Ovary (tissue), 9 donors: ENCODE results near the gene RBM33. TPM values are rescaled to one million over a fixed set of nuclear protein-coding genes. Genes with fewer than 3 reads are reported as not detected.

Experiments used
- DNase-seq, 5 donors: peaks; one replicate each; pipeline ENCODE4 v3.0.0-alpha.2; 2019 to 2020
- H3K27ac ChIP-seq, 2 donors: fragments of 200-600 bp; one replicate each; pipeline versions ENCODE4 v1.5.1 to v1.8.0; 2019 to 2022
- H3K27me3 ChIP-seq: fragments of 200-600 bp; one replicate; pipeline ENCODE4 v1.8.0; 2022
- H3K36me3 ChIP-seq: fragments of 200-600 bp; sonication (generic); one replicate; pipeline ENCODE4 v1.5.1; 2019
- H3K4me1 ChIP-seq: one replicate; pipeline ENCODE4 v1.8.1; 2013; ENCODE audit warnings: mild to moderate bottlenecking, moderate library complexity; ENCODE audit not compliant: insufficient read depth
- H3K4me3 ChIP-seq: fragments of 200-600 bp; sonication (generic); one replicate; pipeline ENCODE4 v1.5.1; 2017
- H3K9me3 ChIP-seq, 2 donors: fragments of 200-600 bp in 1 of 2; sonication (generic) in 1 of 2; one replicate each; pipeline versions ENCODE4 v1.5.1 to v1.8.1; 2013 to 2019; ENCODE audit warnings: mild to moderate bottlenecking in 1 of 2, moderate library complexity in 1 of 2
- EP300 ChIP-seq: sonication (generic); formaldehyde crosslinking; IDR thresholded peaks from one replicate; pipeline ENCODE4 v1.6.1; 2017; ENCODE audit warnings: antibody characterized with exemption
- POLR2A ChIP-seq: fragments of 450-650 bp; IDR thresholded peaks from one replicate; pipeline ENCODE4 v1.6.1; 2017; ENCODE audit warnings: antibody characterized with exemption, mild to moderate bottlenecking, moderate library complexity
- WGBS, 3 donors: extraction: QIAGEN DNeasy Blood & Tissue Kit in 1 of 3; methylation state at CpG; one replicate each; pipeline versions ENCODE4 v1.1.5 to v1.1.7; 2013 to 2017; 5-methylcytosine and 5-hydroxymethylcytosine counted together
- intact Hi-C, 4 donors: fragments of 100-400 bp; cut with DNase I; formaldehyde crosslinking; loops; one replicate each; pipeline versions ENCODE4 v1.11.0 to v1.15.1; 2022 to 2023
- polyA plus RNA-seq, 2 donors: library from polyadenylated mRNA; stranded (reverse); fragments of 200-250 nt in 1 of 2; fragments of 350-450 nt in 1 of 2; fragmentation: Illumina TruSeq in 1 of 2; extraction: RNeasy Lipid Tissue Mini Kit (QIAGEN cat#74804) in 1 of 2; gene quantifications; one replicate each; pipeline ENCODE4 v1.2.3, GENCODE V29; 2013 to 2014
- total RNA-seq, 7 donors: library from RNA; depleted of rRNA in 2 of 7; stranded (reverse); fragments of >200 nt in 2 of 7; fragmentation: NEBNext Ultra II Directional in 3 of 7; extraction: Animal tissue kit (Norgen Biotek cat#: 25700) in 3 of 7; gene quantifications; one replicate each; pipeline versions ENCODE4 v1.1.0 to v1.2.4, GENCODE V29; 2016 to 2023
- TF ChIP-seq, protein P1 (sequence below), 3 donors: fragments of 450-650 bp in 2 of 3; fragments of 200-600 bp in 1 of 3; IDR thresholded peaks; one replicate each; pipeline versions ENCODE4 v1.5.1 to v1.8.0; 2016 to 2022; ENCODE audit warnings: antibody characterized with exemption in 3 of 3, mild to moderate bottlenecking in 1 of 3
- donor health status: DM: no; HTN: no; CAD: no; lungs with moderate emphysema.
- donor health status: DM: no; HTN: no; CAD: no.
- donor health status: Bipolar disorder and iron deficiency.
- donor health status: DM: yes; HTN: yes; CAD: no.
- donor health status: DM: no; HTN: no; CAD: no.
- donor health status: DM: yes; HTN: yes; CAD: no.

Gene RBM33
- total and polyA plus RNA-seq, 9 donors = 19.8 to 62.0 (median 49.3) TPM

DNA sequence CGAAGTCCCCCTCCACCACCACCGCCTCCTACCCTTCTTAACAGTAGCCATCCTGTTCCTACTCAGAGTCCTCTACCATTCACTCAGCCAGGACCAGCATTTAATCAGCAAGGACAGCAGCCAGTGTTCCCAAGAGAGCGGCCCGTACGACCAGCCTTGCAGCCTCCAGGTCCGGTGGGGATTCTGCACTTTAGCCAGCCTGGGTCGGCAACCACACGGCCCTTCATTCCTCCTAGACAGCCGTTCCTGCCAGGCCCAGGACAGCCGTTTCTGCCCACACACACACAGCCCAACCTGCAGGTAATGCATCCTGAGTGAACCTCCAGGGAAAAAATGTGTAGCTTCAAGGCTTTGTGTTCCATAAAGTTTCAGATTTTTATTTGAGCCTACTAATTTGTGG is 93.6 kb downstream of the RBM33 start:
- TF ChIP-seq POLR2A = no peak
- TF ChIP-seq, protein P1, sequence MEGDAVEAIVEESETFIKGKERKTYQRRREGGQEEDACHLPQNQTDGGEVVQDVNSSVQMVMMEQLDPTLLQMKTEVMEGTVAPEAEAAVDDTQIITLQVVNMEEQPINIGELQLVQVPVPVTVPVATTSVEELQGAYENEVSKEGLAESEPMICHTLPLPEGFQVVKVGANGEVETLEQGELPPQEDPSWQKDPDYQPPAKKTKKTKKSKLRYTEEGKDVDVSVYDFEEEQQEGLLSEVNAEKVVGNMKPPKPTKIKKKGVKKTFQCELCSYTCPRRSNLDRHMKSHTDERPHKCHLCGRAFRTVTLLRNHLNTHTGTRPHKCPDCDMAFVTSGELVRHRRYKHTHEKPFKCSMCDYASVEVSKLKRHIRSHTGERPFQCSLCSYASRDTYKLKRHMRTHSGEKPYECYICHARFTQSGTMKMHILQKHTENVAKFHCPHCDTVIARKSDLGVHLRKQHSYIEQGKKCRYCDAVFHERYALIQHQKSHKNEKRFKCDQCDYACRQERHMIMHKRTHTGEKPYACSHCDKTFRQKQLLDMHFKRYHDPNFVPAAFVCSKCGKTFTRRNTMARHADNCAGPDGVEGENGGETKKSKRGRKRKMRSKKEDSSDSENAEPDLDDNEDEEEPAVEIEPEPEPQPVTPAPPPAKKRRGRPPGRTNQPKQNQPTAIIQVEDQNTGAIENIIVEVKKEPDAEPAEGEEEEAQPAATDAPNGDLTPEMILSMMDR (IDR thresholded peaks at IDR 0.05) = no peak
- no peak for TF ChIP-seq EP300
- H3K4me1 ChIP-seq = no peaks in the 10 kb centered on the region
- H3K36me3 ChIP-seq = no peaks in the 10 kb centered on the region
- intact Hi-C loops = loop anchor here in 2 of 4 donors (10.0 kb wide), 2 partner anchors 133 to 143 kb away; no protein-coding TSS in a partner anchor
- H3K9me3 ChIP-seq = no peaks in the 10 kb centered on the region
- H3K27me3 ChIP-seq = no peaks in the 10 kb centered on the region
- 72 to 80% (median 72%) methylated on average over 10 of the region's 10 CpGs for WGBS, 3 donors
- no peak for DNase-seq
- H3K27ac ChIP-seq = no peak overlapping the region
- H3K4me3 ChIP-seq = no peak overlapping the region

DNA sequence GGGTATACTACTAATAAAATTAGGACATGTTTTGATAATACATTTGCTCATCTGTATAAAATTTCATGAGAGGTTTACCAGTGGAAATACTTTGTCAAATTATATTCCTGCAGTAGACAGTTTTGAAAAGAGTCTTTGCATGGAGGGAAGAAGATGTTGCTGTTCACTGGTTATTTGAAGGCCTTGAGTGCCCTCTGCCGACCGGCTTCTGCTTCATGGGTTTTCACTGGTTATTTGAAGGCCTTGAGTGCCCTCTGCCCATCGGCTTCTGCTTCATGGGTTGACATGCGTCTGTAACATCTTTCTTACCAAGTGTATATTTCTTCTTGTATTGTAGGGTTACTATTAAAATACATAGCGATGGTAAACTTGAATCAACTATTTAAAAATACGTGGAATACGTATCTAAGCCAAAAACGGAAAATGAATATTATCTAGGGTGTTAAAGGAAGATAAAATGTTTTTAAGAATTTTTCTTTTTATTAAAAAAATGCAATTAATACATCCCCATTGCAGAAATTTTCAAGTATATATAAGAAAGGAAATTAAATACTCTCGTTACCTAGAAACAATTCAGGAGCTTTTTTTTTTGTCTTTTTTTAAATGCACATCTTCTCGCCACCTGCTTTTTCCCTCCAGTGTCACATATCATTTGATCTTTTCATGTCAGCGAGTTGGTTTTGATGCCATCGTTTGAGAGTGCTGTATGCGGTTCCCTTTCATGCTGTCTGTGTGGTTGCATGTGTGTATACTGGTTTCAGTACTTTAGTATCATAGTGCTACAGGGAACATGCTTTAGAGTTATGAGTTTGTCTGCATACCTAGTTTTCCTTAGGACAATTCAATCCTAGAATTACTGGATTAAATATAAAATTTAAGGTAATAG is 94.4 kb downstream of the RBM33 start:
- no peak for TF ChIP-seq EP300
- TF ChIP-seq, protein P1 (IDR thresholded peaks at IDR 0.05) = peak in 1 of 3 donors; percentile 31
- TF ChIP-seq POLR2A = no peak
- 62 to 69% (median 64%) methylated on average over 13 of the region's 13 CpGs for WGBS, 3 donors
- DNase-seq = peak; percentile 47 to 79 (median 67)
- no peak overlapping the region for H3K27ac ChIP-seq
- H3K4me1 ChIP-seq = no peaks in the 10 kb centered on the region
- no peaks in the 10 kb centered on the region for H3K27me3 ChIP-seq
- H3K36me3 ChIP-seq = no peaks in the 10 kb centered on the region
- intact Hi-C loops = loop anchor here in 2 of 4 donors (10.0 kb wide), 2 partner anchors 134 to 144 kb away; no protein-coding TSS in a partner anchor
- no peaks in the 10 kb centered on the region for H3K9me3 ChIP-seq
- no peak overlapping the region for H3K4me3 ChIP-seq

DNA sequence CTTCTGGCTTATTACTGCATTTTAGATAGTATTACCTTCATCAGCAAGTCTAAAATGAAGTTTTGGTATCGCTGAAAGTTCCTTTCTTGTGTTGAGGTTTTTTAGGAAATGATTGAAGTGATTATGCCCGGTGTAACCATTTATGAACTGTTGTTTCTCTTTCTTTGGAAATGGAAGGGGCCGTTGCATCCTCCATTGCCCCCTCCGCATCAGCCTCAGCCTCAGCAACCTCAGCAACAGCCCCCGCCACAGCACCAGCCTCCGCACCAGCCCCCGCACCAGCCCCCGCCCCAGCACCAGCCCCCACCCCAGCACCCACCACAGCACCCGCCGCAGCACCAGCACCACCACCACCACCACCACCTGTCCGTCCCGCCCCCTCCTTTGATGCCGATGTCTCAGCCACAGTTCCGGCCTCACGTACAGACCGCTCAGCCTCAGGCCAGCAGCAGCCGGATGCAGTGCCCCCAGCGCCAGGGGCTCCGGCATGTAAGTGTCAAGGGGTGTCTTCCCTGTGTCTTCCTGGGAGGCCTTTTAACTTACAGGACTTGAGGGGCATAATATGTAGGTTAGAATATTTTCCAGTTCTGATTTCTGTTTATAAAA is 95.2 kb downstream of the RBM33 start:
- 89 to 93% (median 92%) methylated on average over 19 of the region's 19 CpGs for WGBS, 3 donors
- Histone ChIP-seq H3K27me3 (no peaks in the 10 kb centered on the region), H3K27ac (no peak overlapping the region), H3K36me3 (no peaks in the 10 kb centered on the region), H3K4me3 (no peak overlapping the region), H3K4me1 (no peaks in the 10 kb centered on the region), H3K9me3 (no peaks in the 10 kb centered on the region)
- no peak for DNase-seq
- intact Hi-C loops = loop anchor here in 3 of 4 donors (5.0 to 10.0 kb wide), 3 partner anchors 135 to 145 kb away; no protein-coding TSS in a partner anchor
- TF ChIP-seq POLR2A (no peak), EP300 (no peak)
- TF ChIP-seq, protein P1 (IDR thresholded peaks at IDR 0.05) = no peak

DNA sequence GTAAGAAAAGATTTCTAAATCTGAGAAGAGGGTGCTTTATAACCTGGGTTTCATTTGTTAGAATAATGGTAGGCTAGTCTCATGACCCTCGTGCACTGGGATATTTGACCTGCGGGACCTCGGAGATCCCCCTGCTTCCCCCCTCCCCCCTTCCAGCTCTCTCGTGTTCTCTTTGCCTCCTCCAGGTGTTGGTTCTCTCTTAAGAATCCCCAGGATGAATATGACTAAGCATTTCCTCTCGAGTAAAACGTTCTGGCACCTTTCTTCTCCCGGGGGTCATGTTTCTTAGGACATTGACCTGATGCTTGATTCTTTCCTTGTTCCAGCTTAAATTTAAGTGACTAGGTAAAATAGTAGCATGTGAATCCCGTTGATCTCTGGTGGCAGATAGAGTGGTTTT is 96.6 kb downstream of the RBM33 start:
- DNase-seq = no peak
- Histone ChIP-seq H3K36me3 (no peaks in the 10 kb centered on the region), H3K27me3 (no peaks in the 10 kb centered on the region), H3K4me3 (no peak overlapping the region), H3K4me1 (no peaks in the 10 kb centered on the region), H3K27ac (no peak overlapping the region), H3K9me3 (no peaks in the 10 kb centered on the region)
- TF ChIP-seq EP300 = no peak
- no peak for TF ChIP-seq POLR2A
- TF ChIP-seq, protein P1 (IDR thresholded peaks at IDR 0.05) = no peak
- intact Hi-C loops = loop anchor here in 1 of 4 donors (5.0 kb wide), 1 partner anchor 144 kb away; no protein-coding TSS in a partner anchor
- 60 to 65% (median 64%) methylated on average over 8 of the region's 8 CpGs for WGBS, 3 donors
